Lower leg skin (tissue), 4 donors: ENCODE measurements around the gene ANKRD39. TPM values are rescaled to one million over a fixed set of nuclear protein-coding genes. Genes with fewer than 3 reads are reported as not detected.

Experiments
- DNase-seq, 2 donors: peaks; one replicate each; pipeline ENCODE4 v3.0.0-alpha.2; 2019; ENCODE audit warnings: low spot score in 2 of 2
- H3K4me3 ChIP-seq: fragments of 200-600 bp; sonication (generic); 2 replicates; pipeline ENCODE4 v1.5.1; 2017; ENCODE audit warnings: mild to moderate bottlenecking, low read depth; ENCODE audit not compliant: poor library complexity, severe bottlenecking
- POLR2A ChIP-seq, 2 donors: fragments of 450-650 bp; IDR thresholded peaks; one replicate each; pipeline ENCODE4 v1.6.1; 2016 to 2017; ENCODE audit warnings: antibody characterized with exemption in 2 of 2, mild to moderate bottlenecking in 1 of 2, moderate library complexity in 1 of 2
- WGBS, 2 donors: methylation state at CpG; one replicate each; pipeline ENCODE4 v1.1.5; 2018; 5-methylcytosine and 5-hydroxymethylcytosine counted together
- intact Hi-C: fragments of 100-400 bp; cut with DNase I; formaldehyde crosslinking; loops from one replicate; pipeline ENCODE4 v1.15.0; 2023; ENCODE audit warnings: low total_unique reads
- total RNA-seq, 4 donors: library from RNA; depleted of rRNA; stranded (reverse); fragments of >200 nt; gene quantifications; one replicate each; pipeline ENCODE4 v1.1.0, GENCODE V29; 2016
- TF ChIP-seq, protein P1 (sequence below), 3 donors: fragments of 450-650 bp; IDR thresholded peaks; one replicate each; pipeline ENCODE4 v1.5.1; 2016; ENCODE audit warnings: antibody characterized with exemption in 3 of 3, mild to moderate bottlenecking in 3 of 3, moderate library complexity in 2 of 3

ANKRD39 gene
- total RNA-seq, 4 donors from 2014 or later, result 7.6 to 15.3 (median 14.4) TPM

- DNase-seq, result no peak
- TF ChIP-seq POLR2A (IDR thresholded peaks at IDR 0.05), result no peak
- TF ChIP-seq, protein P1, sequence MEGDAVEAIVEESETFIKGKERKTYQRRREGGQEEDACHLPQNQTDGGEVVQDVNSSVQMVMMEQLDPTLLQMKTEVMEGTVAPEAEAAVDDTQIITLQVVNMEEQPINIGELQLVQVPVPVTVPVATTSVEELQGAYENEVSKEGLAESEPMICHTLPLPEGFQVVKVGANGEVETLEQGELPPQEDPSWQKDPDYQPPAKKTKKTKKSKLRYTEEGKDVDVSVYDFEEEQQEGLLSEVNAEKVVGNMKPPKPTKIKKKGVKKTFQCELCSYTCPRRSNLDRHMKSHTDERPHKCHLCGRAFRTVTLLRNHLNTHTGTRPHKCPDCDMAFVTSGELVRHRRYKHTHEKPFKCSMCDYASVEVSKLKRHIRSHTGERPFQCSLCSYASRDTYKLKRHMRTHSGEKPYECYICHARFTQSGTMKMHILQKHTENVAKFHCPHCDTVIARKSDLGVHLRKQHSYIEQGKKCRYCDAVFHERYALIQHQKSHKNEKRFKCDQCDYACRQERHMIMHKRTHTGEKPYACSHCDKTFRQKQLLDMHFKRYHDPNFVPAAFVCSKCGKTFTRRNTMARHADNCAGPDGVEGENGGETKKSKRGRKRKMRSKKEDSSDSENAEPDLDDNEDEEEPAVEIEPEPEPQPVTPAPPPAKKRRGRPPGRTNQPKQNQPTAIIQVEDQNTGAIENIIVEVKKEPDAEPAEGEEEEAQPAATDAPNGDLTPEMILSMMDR (IDR thresholded peaks at IDR 0.05), result no peak
- no peak overlapping the region for H3K4me3 ChIP-seq
- WGBS, 2 donors, result 62 to 70% methylated on average over 10 of the region's 10 CpGs
- intact Hi-C loops, result no loop called here
Observed at GRCh38 chr2:96895032-96895745, 37.4 kb upstream of the ANKRD39 start.

- no peak for DNase-seq
- no peak overlapping the region for H3K4me3 ChIP-seq
- intact Hi-C loops, result no loop called here
- TF ChIP-seq, protein P1 (IDR thresholded peaks at IDR 0.05), result no peak
- no peak for TF ChIP-seq POLR2A (IDR thresholded peaks at IDR 0.05)
- WGBS, 2 donors, result 73 to 79% methylated on average over 3 of the region's 3 CpGs
Observed at GRCh38 chr2:96894151-96894531, 36.3 kb upstream of the ANKRD39 start.

GRCh38 chr2:96893289-96894150 lies 35.7 kb upstream of the ANKRD39 start:
- TF ChIP-seq POLR2A (IDR thresholded peaks at IDR 0.05), result no peak
- TF ChIP-seq, protein P1 (IDR thresholded peaks at IDR 0.05), result no peak

DNA sequence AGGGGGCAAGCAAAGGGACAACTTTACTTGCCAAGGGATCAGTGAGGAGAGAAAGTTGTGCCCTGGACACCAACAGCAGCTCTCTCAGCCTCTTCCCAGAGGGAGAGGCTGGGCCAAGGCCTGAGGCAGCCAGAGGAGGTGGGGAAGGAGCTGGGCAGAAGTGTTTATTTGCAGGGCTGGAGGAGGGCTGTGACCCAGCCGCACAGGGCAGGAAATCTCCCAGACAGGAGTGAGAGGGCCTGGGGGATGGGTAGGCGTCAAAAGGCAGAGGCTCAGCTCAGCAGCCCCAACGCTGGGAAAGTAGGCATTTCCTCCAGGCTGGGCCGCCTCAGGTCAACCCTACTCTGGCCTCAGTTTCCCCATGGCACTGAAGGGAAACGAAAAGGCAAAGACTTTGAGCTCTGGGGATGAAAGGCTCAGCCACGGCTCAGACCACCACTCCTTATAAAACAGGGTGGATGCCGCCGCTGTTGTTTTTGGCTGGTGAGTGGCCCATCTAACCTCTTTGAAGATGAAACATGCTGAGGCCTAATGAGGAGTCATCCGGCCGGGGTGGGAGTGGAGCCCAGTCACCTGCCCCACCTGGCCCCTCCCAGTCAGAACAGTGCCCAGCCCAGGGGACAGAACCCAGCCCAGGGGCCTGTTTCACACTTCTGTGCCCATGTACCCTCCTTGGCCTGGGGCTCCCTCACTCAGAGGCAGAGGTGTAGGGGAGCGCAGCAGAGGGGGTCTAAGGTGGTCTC lies 33.9 kb upstream of the ANKRD39 start:
- intact Hi-C loops, result no loop called here
- H3K4me3 ChIP-seq, result no peak overlapping the region
- DNase-seq, result no peak
- 61 to 64% methylated on average over 8 to 11 of the region's 11 CpGs for WGBS, 2 donors
- TF ChIP-seq POLR2A (IDR thresholded peaks at IDR 0.05), result no peak
- TF ChIP-seq, protein P1 (IDR thresholded peaks at IDR 0.05), result no peak

More at GRCh38 chr2:96893289-96894150, 35.7 kb upstream of the ANKRD39 start:
- H3K4me3 ChIP-seq, result no peak overlapping the region
- intact Hi-C loops, result no loop called here
- WGBS, 2 donors, result 52 to 72% methylated on average over 7 to 10 of the region's 16 CpGs
- peak in 1 of 2 donors; percentile 48 for DNase-seq

GRCh38 chr2:96890726-96891385 lies 33.0 kb upstream of the ANKRD39 start:
- no peak for DNase-seq
- TF ChIP-seq POLR2A (IDR thresholded peaks at IDR 0.05), result no peak
- TF ChIP-seq, protein P1 (IDR thresholded peaks at IDR 0.05), result no peak
- H3K4me3 ChIP-seq, result no peak overlapping the region
- 71 to 72% methylated on average over 6 of the region's 6 CpGs for WGBS, 2 donors
- intact Hi-C loops, result no loop called here
